Left renal pelvis (tissue), 4 donors: Measurements from ENCODE around the gene DCTN2. TPM values are rescaled to one million over a fixed set of nuclear protein-coding genes. Genes with fewer than 3 reads are reported as not detected.
"Not testable (repeated sequence)": the region's sequence is repeated elsewhere in the genome, so short reads cannot be mapped to it uniquely, and the experiment has no call there.

Source experiments
- DNase-seq, 4 donors: peaks; one replicate each; pipeline ENCODE4 v3.0.0-alpha.2; 2013; ENCODE audit warnings: low read depth in 4 of 4, low spot score in 3 of 4
- polyA plus RNA-seq, 4 donors: library from polyadenylated mRNA; unstranded; fragments of 120-200 nt; gene quantifications; one replicate each; pipeline ENCODE4 v1.2.1, GENCODE V29; 2013; ENCODE audit not compliant: insufficient read length in 4 of 4

The DCTN2 gene
- polyA plus RNA-seq, 4 donors = 144 to 176 (median 167) TPM

- not testable (repeated sequence) for DNase-seq
These were observed 29.3 kb downstream of the DCTN2 start for GRCh38 chr12:57517718-57518117.

GRCh38 chr12:57517187-57517586, 29.8 kb downstream of the DCTN2 start:
- no peak for DNase-seq

GRCh38 chr12:57516617-57517153, 30.3 kb downstream of the DCTN2 start:
- no peak for DNase-seq

- no peak for DNase-seq
These were observed 31.0 kb downstream of the DCTN2 start for GRCh38 chr12:57515934-57516541.

GRCh38 chr12:57515408-57515933, 31.5 kb downstream of the DCTN2 start:
- no peak for DNase-seq

GRCh38 chr12:57514720-57515407, 32.1 kb downstream of the DCTN2 start:
- no peak for DNase-seq

GRCh38 chr12:57514246-57514645, 32.7 kb downstream of the DCTN2 start:
- DNase-seq = not testable (repeated sequence)

- not testable (repeated sequence) for DNase-seq
These were observed 33.3 kb downstream of the DCTN2 start for GRCh38 chr12:57513677-57514076.

- DNase-seq = no peak
These were observed 33.7 kb downstream of the DCTN2 start for GRCh38 chr12:57513266-57513665.

GRCh38 chr12:57512665-57513064, 34.3 kb downstream of the DCTN2 start:
- DNase-seq = no peak

GRCh38 chr12:57511588-57512325, 35.2 kb downstream of the DCTN2 start:
- no peak for DNase-seq

- DNase-seq = no peak
These were observed 35.8 kb downstream of the DCTN2 start for GRCh38 chr12:57511161-57511560.

- DNase-seq = not testable (repeated sequence)
These were observed 39.2 kb downstream of the DCTN2 start for GRCh38 chr12:57507796-57508195.

GRCh38 chr12:57506541-57506940, 40.5 kb downstream of the DCTN2 start:
- DNase-seq = not testable (repeated sequence)

- DNase-seq = not testable (repeated sequence)
These were observed 44.6 kb downstream of the DCTN2 start for GRCh38 chr12:57502311-57502969.

GRCh38 chr12:57500213-57500612, 46.8 kb downstream of the DCTN2 start:
- no peak for DNase-seq

- DNase-seq = no peak
These were observed 48.4 kb downstream of the DCTN2 start for GRCh38 chr12:57498571-57498970.

- no peak for DNase-seq
These were observed 48.9 kb downstream of the DCTN2 start for GRCh38 chr12:57498132-57498502.

- DNase-seq = no peak
These were observed 49.5 kb downstream of the DCTN2 start for GRCh38 chr12:57497223-57498131.

GRCh38 chr12:57496822-57497221, 50.2 kb downstream of the DCTN2 start:
- DNase-seq = no peak
